ENCODE data around the gene CFAP221. TPM values are rescaled to one million over a fixed set of nuclear protein-coding genes. Genes with fewer than 3 reads are reported as not detected.

Gene CFAP221
- total RNA-seq, 1 experiment from 2014 or later, result 10.0 TPM

GRCh38 chr2:119678021-119678656 lies 133.9 kb downstream of the CFAP221 start:
- TF ChIP-seq CTCF (IDR thresholded peaks at IDR 0.05; ENCODE audit: unreplicated experiment), result no peak
- peaks cover 30% of the 10 kb centered on the region for H3K36me3 Mint-ChIP-seq (ENCODE audit: insufficient read depth, unreplicated experiment)
- intact Hi-C loops (cut with micrococcal nuclease; ENCODE audit: unreplicated experiment), result no loop called here
- H3K4me3 Mint-ChIP-seq (ENCODE audit: low read depth, unreplicated experiment), result peak overlapping the region; percentile 87
- H3K27ac Mint-ChIP-seq (ENCODE audit: unreplicated experiment), result peak overlapping the region; percentile 72
- peak; percentile 31 for DNase-seq
- BruUV-seq (replicated peaks), result no TSS peak
- CTCF ChIA-PET, result interaction anchor here (0.6 to 1.3 kb wide), 5 partner anchors 25 to 669 kb away, joined by 3 to 7 read pairs (median 3); no protein-coding TSS in a partner anchor
- H3K9me3 Mint-ChIP-seq (ENCODE audit: low read depth, unreplicated experiment), result no peaks in the 10 kb centered on the region
- no peaks in the 10 kb centered on the region for H3K27me3 Mint-ChIP-seq (ENCODE audit: unreplicated experiment)
- peaks cover 26% of the 10 kb centered on the region for H3K4me1 Mint-ChIP-seq (ENCODE audit: low read depth, unreplicated experiment)

GRCh38 chr2:119679526-119679837 lies 135.2 kb downstream of the CFAP221 start:
- CTCF ChIA-PET, result interaction anchor here (0.9 to 1.3 kb wide), 3 partner anchors 17 to 162 kb away, joined by 3 to 7 read pairs (median 3); no protein-coding TSS in a partner anchor
- no peak for TF ChIP-seq CTCF (IDR thresholded peaks at IDR 0.05; ENCODE audit: unreplicated experiment)
- intact Hi-C loops (cut with micrococcal nuclease; ENCODE audit: unreplicated experiment), result no loop called here
- no peak for DNase-seq
- Mint-ChIP-seq H3K36me3 (ENCODE audit: insufficient read depth, unreplicated experiment) (peaks cover 30% of the 10 kb centered on the region), H3K4me3 (ENCODE audit: low read depth, unreplicated experiment) (peak overlapping the region; percentile 87), H3K4me1 (ENCODE audit: low read depth, unreplicated experiment) (peaks cover 34% of the 10 kb centered on the region), H3K9me3 (ENCODE audit: low read depth, unreplicated experiment) (no peaks in the 10 kb centered on the region), H3K27me3 (ENCODE audit: unreplicated experiment) (no peaks in the 10 kb centered on the region), H3K27ac (ENCODE audit: unreplicated experiment) (peak overlapping the region; percentile 72)
- BruUV-seq (replicated peaks), result TSS peak; percentile 81

GRCh38 chr2:119679846-119680245 lies 135.6 kb downstream of the CFAP221 start:
- CTCF ChIA-PET, result no interaction called here
- BruUV-seq (replicated peaks), result no TSS peak

GRCh38 chr2:119680457-119681202 lies 136.4 kb downstream of the CFAP221 start:
- CTCF ChIA-PET, result no interaction called here

More at GRCh38 chr2:119679846-119680245, 135.6 kb downstream of the CFAP221 start:
- DNase-seq, result no peak
- intact Hi-C loops (cut with micrococcal nuclease; ENCODE audit: unreplicated experiment), result no loop called here
- no peak for TF ChIP-seq CTCF (IDR thresholded peaks at IDR 0.05; ENCODE audit: unreplicated experiment)
- peaks cover 30% of the 10 kb centered on the region for H3K36me3 Mint-ChIP-seq (ENCODE audit: insufficient read depth, unreplicated experiment)
- H3K9me3 Mint-ChIP-seq (ENCODE audit: low read depth, unreplicated experiment), result no peaks in the 10 kb centered on the region
- H3K27me3 Mint-ChIP-seq (ENCODE audit: unreplicated experiment), result no peaks in the 10 kb centered on the region
- H3K27ac Mint-ChIP-seq (ENCODE audit: unreplicated experiment), result peak overlapping the region; percentile 72
- peak overlapping the region; percentile 87 for H3K4me3 Mint-ChIP-seq (ENCODE audit: low read depth, unreplicated experiment)
- peaks cover 34% of the 10 kb centered on the region for H3K4me1 Mint-ChIP-seq (ENCODE audit: low read depth, unreplicated experiment)

More at GRCh38 chr2:119680457-119681202, 136.4 kb downstream of the CFAP221 start:
- no peaks in the 10 kb centered on the region for H3K9me3 Mint-ChIP-seq (ENCODE audit: low read depth, unreplicated experiment)
- H3K27ac Mint-ChIP-seq (ENCODE audit: unreplicated experiment), result no peak overlapping the region
- H3K4me3 Mint-ChIP-seq (ENCODE audit: low read depth, unreplicated experiment), result peak overlapping the region; percentile 21
- no peak for TF ChIP-seq CTCF (IDR thresholded peaks at IDR 0.05; ENCODE audit: unreplicated experiment)
- BruUV-seq (replicated peaks), result no TSS peak
- H3K36me3 Mint-ChIP-seq (ENCODE audit: insufficient read depth, unreplicated experiment), result peaks cover 30% of the 10 kb centered on the region
- no peaks in the 10 kb centered on the region for H3K27me3 Mint-ChIP-seq (ENCODE audit: unreplicated experiment)
- H3K4me1 Mint-ChIP-seq (ENCODE audit: low read depth, unreplicated experiment), result peaks cover 34% of the 10 kb centered on the region
- intact Hi-C loops (cut with micrococcal nuclease; ENCODE audit: unreplicated experiment), result no loop called here
- no peak for DNase-seq

Measured in Calu3 (cell line).